ENCODE measurements around the gene TAPBPL.
"Not testable (repeated sequence)": the region's sequence is repeated elsewhere in the genome, so short reads cannot be mapped to it uniquely, and the experiment has no call there.

TAPBPL gene

GRCh38 chr12:6424866-6425265, 27.0 kb upstream of the TAPBPL start:
- H3K36me3 ChIP-seq (ENCODE audit: control insufficient read depth in 1 of 2, insufficient read depth in 2 of 2, low read length in 2 of 2): no peaks in the 10 kb centered on the region
- no peaks in the 10 kb centered on the region for H3K27me3 ChIP-seq (ENCODE audit: control insufficient read depth in 1 of 2, insufficient read depth in 2 of 2, low read length in 2 of 2)
- H3K27ac ChIP-seq (ENCODE audit: low read depth, low read length): no peak overlapping the region
- H3K4me1 ChIP-seq (ENCODE audit: control insufficient read depth in 1 of 2, insufficient read depth in 2 of 2, low read length in 2 of 2): peaks cover 13 to 23% of the 10 kb centered on the region in 2 donors
- no peak overlapping the region for H3K9ac ChIP-seq (ENCODE audit: low read depth in 1 of 2, low read length in 2 of 2)
- no peak overlapping the region for H3K4me3 ChIP-seq (ENCODE audit: low read depth in 1 of 2, low read length in 2 of 2)
- no peaks in the 10 kb centered on the region for H3K9me3 ChIP-seq (ENCODE audit: control insufficient read depth in 1 of 2, low read length in 2 of 2)

- Histone ChIP-seq H3K27me3 (ENCODE audit: control insufficient read depth in 1 of 2, insufficient read depth in 2 of 2, low read length in 2 of 2) (no peaks in the 10 kb centered on the region), H3K36me3 (ENCODE audit: control insufficient read depth in 1 of 2, insufficient read depth in 2 of 2, low read length in 2 of 2) (no peaks in the 10 kb centered on the region), H3K4me3 (ENCODE audit: low read depth in 1 of 2, low read length in 2 of 2) (no peak overlapping the region), H3K4me1 (ENCODE audit: control insufficient read depth in 1 of 2, insufficient read depth in 2 of 2, low read length in 2 of 2) (peaks cover 22 to 24% of the 10 kb centered on the region in 2 donors), H3K9me3 (ENCODE audit: control insufficient read depth in 1 of 2, low read length in 2 of 2) (no peaks in the 10 kb centered on the region), H3K27ac (ENCODE audit: low read depth, low read length) (no peak overlapping the region), H3K9ac (ENCODE audit: low read depth in 1 of 2, low read length in 2 of 2) (peak overlapping the region in 1 of 2 donors; percentile 2)
Measured at GRCh38 chr12:6425590-6426531, 26.0 kb upstream of the TAPBPL start.

- peaks cover 24 to 28% of the 10 kb centered on the region in 2 donors for H3K4me1 ChIP-seq (ENCODE audit: control insufficient read depth in 1 of 2, insufficient read depth in 2 of 2, low read length in 2 of 2)
- H3K27ac ChIP-seq (ENCODE audit: low read depth, low read length): no peak overlapping the region
Measured at GRCh38 chr12:6426882-6427671, 24.8 kb upstream of the TAPBPL start.

GRCh38 chr12:6427796-6428195, 24.0 kb upstream of the TAPBPL start:
- H3K9me3 ChIP-seq (ENCODE audit: control insufficient read depth in 1 of 2, low read length in 2 of 2); H3K4me3 ChIP-seq (ENCODE audit: low read depth in 1 of 2, low read length in 2 of 2); H3K36me3 ChIP-seq (ENCODE audit: control insufficient read depth in 1 of 2, insufficient read depth in 2 of 2, low read length in 2 of 2); H3K27ac ChIP-seq (ENCODE audit: low read depth, low read length); H3K9ac ChIP-seq (ENCODE audit: low read depth in 1 of 2, low read length in 2 of 2); H3K27me3 ChIP-seq (ENCODE audit: control insufficient read depth in 1 of 2, insufficient read depth in 2 of 2, low read length in 2 of 2): not testable (repeated sequence)
- peaks cover 24 to 28% of the 10 kb centered on the region in 2 donors for H3K4me1 ChIP-seq (ENCODE audit: control insufficient read depth in 1 of 2, insufficient read depth in 2 of 2, low read length in 2 of 2)

More at GRCh38 chr12:6426882-6427671, 24.8 kb upstream of the TAPBPL start:
- H3K27me3 ChIP-seq (ENCODE audit: control insufficient read depth in 1 of 2, insufficient read depth in 2 of 2, low read length in 2 of 2): no peaks in the 10 kb centered on the region
- H3K9me3 ChIP-seq (ENCODE audit: control insufficient read depth in 1 of 2, low read length in 2 of 2): no peaks in the 10 kb centered on the region
- H3K9ac ChIP-seq (ENCODE audit: low read depth in 1 of 2, low read length in 2 of 2): no peak overlapping the region
- no peak overlapping the region for H3K4me3 ChIP-seq (ENCODE audit: low read depth in 1 of 2, low read length in 2 of 2)
- H3K36me3 ChIP-seq (ENCODE audit: control insufficient read depth in 1 of 2, insufficient read depth in 2 of 2, low read length in 2 of 2): no peaks in the 10 kb centered on the region

- no peak overlapping the region for H3K27ac ChIP-seq (ENCODE audit: low read depth, low read length)
- no peaks in the 10 kb centered on the region for H3K36me3 ChIP-seq (ENCODE audit: control insufficient read depth in 1 of 2, insufficient read depth in 2 of 2, low read length in 2 of 2)
- peaks cover 24 to 28% of the 10 kb centered on the region in 2 donors for H3K4me1 ChIP-seq (ENCODE audit: control insufficient read depth in 1 of 2, insufficient read depth in 2 of 2, low read length in 2 of 2)
- no peaks in the 10 kb centered on the region for H3K9me3 ChIP-seq (ENCODE audit: control insufficient read depth in 1 of 2, low read length in 2 of 2)
- H3K4me3 ChIP-seq (ENCODE audit: low read depth in 1 of 2, low read length in 2 of 2): no peak overlapping the region
- H3K27me3 ChIP-seq (ENCODE audit: control insufficient read depth in 1 of 2, insufficient read depth in 2 of 2, low read length in 2 of 2): no peaks in the 10 kb centered on the region
- H3K9ac ChIP-seq (ENCODE audit: low read depth in 1 of 2, low read length in 2 of 2): no peak overlapping the region
Measured at GRCh38 chr12:6428326-6428725, 23.5 kb upstream of the TAPBPL start.

GRCh38 chr12:6430124-6430989, 21.5 kb upstream of the TAPBPL start:
- H3K27me3 ChIP-seq (ENCODE audit: control insufficient read depth in 1 of 2, insufficient read depth in 2 of 2, low read length in 2 of 2): no peaks in the 10 kb centered on the region
- no peaks in the 10 kb centered on the region for H3K36me3 ChIP-seq (ENCODE audit: control insufficient read depth in 1 of 2, insufficient read depth in 2 of 2, low read length in 2 of 2)
- H3K4me1 ChIP-seq (ENCODE audit: control insufficient read depth in 1 of 2, insufficient read depth in 2 of 2, low read length in 2 of 2): peaks cover 20 to 22% of the 10 kb centered on the region in 2 donors
- no peaks in the 10 kb centered on the region for H3K9me3 ChIP-seq (ENCODE audit: control insufficient read depth in 1 of 2, low read length in 2 of 2)
- H3K27ac ChIP-seq (ENCODE audit: low read depth, low read length): peak overlapping the region; percentile 7
- H3K4me3 ChIP-seq (ENCODE audit: low read depth in 1 of 2, low read length in 2 of 2): peak overlapping the region; percentile 11 to 38
- H3K9ac ChIP-seq (ENCODE audit: low read depth in 1 of 2, low read length in 2 of 2): peak overlapping the region; percentile 12 to 38

- H3K9ac ChIP-seq (ENCODE audit: low read depth in 1 of 2, low read length in 2 of 2): no peak overlapping the region
- H3K4me3 ChIP-seq (ENCODE audit: low read depth in 1 of 2, low read length in 2 of 2): no peak overlapping the region
- H3K9me3 ChIP-seq (ENCODE audit: control insufficient read depth in 1 of 2, low read length in 2 of 2): no peaks in the 10 kb centered on the region
- H3K27me3 ChIP-seq (ENCODE audit: control insufficient read depth in 1 of 2, insufficient read depth in 2 of 2, low read length in 2 of 2): no peaks in the 10 kb centered on the region
- H3K4me1 ChIP-seq (ENCODE audit: control insufficient read depth in 1 of 2, insufficient read depth in 2 of 2, low read length in 2 of 2): peaks cover 11% of the 10 kb centered on the region in 2 donors
- H3K36me3 ChIP-seq (ENCODE audit: control insufficient read depth in 1 of 2, insufficient read depth in 2 of 2, low read length in 2 of 2): no peaks in the 10 kb centered on the region
- H3K27ac ChIP-seq (ENCODE audit: low read depth, low read length): no peak overlapping the region
Measured at GRCh38 chr12:6432991-6433390, 18.9 kb upstream of the TAPBPL start.

GRCh38 chr12:6434205-6435140, 17.4 kb upstream of the TAPBPL start:
- Histone ChIP-seq H3K4me3 (ENCODE audit: low read depth in 1 of 2, low read length in 2 of 2) (no peak overlapping the region), H3K36me3 (ENCODE audit: control insufficient read depth in 1 of 2, insufficient read depth in 2 of 2, low read length in 2 of 2) (no peaks in the 10 kb centered on the region), H3K9me3 (ENCODE audit: control insufficient read depth in 1 of 2, low read length in 2 of 2) (no peaks in the 10 kb centered on the region), H3K4me1 (ENCODE audit: control insufficient read depth in 1 of 2, insufficient read depth in 2 of 2, low read length in 2 of 2) (peaks cover 11% of the 10 kb centered on the region in 2 donors), H3K27me3 (ENCODE audit: control insufficient read depth in 1 of 2, insufficient read depth in 2 of 2, low read length in 2 of 2) (no peaks in the 10 kb centered on the region), H3K27ac (ENCODE audit: low read depth, low read length) (no peak overlapping the region), H3K9ac (ENCODE audit: low read depth in 1 of 2, low read length in 2 of 2) (no peak overlapping the region)
